Islet precursor cell (in vitro differentiated cells): ENCODE data around the gene ELFN1.

Source experiments
- DNase-seq: peaks from one replicate; pipeline ENCODE4 v3.0.0-alpha.2; 2018

ELFN1 gene

DNA sequence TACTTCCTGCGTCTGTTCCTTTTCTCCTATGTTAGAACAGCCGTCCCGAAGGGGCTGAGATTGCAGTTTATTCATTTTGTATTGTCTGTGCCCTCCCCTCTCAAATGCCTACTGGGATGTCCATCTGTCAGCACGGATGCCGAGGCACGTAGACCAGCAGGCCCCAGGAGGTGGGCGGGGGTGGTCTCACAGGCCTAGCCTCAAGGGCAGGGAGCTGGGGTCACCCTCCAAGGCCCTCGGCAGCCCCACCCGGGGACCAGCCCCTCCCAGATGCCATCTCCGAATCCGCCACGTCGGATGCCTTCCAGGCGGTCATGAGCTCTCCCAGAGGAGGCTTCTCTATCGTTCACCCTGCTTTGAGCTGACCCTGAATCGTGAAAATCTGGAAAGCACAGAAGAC is 59.7 kb downstream of the ELFN1 start:
- no peak for DNase-seq

DNA sequence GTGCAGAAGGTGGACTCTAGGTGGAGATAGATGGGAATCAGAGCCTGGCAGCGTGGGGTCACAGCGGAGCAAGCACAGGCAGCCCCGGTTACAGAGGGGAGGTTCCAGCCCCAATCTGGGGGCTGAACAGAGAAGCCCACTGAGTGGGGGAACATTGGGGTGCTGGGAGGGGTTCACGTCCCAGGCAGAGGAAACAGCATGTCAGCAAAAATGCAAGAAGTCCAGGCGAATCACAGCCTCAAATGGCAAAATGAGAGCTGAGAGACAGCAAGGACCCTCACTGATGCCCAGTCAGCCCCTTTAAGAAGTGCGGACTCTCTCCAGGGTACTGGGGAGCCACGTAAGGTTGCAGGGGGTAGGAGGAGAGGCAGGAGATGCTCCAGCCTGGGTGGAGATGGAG is 62.0 kb downstream of the ELFN1 start:
- DNase-seq, result no peak

DNA sequence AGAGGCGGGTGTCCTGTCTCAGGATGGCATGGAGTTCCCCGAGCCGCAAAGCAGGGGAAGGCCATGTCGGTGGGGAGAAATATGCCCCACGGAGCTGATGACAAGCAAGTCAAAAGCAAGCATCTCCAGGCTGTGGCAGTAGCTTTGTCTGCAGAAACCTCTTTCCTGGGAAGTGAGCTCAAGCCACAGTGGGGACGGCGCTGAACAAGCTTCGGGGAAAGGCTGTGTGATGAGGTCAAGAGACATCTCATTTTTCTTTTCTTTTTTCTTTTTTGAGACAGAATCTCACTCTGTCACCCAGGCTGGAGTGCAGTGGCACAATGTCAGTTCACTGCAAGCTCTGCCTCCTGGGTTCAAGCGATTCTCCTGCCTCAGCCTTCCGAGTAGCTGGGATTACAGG is 62.6 kb downstream of the ELFN1 start:
- no peak for DNase-seq

DNA sequence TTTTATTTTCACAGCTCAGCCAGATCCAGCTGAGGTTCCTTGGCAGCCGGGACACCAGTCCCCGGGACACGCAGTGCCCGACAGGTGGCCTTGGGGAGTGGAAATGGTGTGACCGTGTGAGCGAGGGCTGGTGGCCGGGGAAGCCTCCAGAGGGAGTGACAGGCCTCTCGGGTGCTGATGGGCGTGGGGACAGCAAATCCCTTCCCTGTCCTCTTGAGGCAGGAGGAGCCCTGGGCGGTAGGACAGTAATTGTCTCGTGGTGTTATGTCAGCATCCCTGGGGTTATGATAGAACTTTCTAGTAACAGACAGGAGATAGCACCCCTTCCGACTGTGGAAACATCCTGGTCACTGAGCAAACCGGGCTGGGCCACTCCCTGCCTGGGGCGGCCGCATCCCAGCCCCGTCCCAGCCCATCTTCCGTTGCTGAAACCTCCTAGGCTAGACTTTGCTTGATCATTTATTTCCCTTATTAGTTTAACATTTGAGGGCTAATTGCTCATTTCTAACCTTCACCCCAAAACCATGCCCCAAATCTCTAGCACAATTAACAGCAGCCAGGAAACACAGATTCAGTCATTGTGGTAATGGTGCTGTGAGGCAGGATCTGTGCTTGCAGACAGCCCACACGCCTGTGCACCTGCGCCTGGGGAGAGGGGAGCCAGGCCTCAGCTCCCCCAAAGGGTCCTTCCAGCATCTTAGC is 63.3 kb downstream of the ELFN1 start:
- DNase-seq, result no peak

DNA sequence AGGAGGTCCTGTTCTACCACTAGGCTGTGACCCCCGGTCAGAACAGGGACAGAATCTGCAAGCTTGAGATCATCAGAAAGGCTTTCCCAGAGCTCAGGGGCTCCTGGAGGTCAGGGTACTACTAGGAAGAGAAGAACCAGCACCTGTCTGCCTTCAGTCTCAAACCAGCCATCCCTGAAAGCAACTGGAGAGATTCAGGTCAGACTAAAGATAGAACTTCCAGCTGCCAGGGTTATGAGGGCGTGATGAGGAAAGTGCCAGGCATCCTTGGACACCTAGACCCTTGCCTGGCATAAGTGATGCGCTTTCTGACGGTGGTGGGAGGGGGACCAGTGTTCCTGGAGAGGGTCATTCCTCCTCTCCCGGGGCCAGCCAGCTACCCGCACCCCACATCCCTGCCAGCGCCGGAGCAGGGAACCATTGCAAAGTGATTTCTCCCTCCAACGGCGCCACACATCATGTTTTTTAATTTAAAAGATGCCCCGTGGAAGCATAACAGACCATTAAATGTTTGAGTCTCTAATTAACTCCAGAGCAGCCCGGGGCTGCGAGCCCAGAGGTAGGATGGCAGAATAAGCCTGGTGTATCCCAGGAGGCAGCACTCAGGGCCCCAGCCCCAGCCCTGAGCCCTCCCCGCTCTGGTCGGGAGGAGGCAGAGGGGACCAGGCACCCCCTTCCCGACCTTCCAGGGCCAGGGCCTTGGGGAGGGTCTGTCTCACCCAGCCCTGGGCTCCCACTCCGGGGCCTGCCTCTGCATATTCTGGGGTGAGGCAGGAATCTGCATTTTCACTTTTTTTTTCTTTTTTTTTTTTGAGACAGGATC is 64.0 kb downstream of the ELFN1 start:
- DNase-seq, result no peak

DNA sequence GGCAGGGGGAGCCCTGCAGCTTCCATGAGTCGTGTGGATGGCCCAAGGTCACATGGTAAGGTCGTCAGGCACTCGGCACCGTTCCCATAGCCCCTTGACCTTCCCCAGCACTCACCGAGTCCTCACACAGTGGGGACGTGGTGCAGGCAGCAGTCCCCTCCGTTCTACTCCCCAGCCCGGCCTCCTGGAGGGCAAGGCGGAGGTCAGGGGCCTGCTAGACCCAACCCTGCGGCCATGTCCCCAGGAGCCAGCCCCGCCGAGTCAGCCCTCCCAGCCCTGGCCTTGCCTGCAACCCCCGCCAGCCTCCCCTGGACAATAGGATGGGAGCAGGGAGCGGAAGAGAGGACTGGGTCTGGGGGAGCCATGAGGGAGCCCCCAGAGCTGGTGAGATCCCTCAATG is 65.2 kb downstream of the ELFN1 start:
- no peak for DNase-seq

DNA sequence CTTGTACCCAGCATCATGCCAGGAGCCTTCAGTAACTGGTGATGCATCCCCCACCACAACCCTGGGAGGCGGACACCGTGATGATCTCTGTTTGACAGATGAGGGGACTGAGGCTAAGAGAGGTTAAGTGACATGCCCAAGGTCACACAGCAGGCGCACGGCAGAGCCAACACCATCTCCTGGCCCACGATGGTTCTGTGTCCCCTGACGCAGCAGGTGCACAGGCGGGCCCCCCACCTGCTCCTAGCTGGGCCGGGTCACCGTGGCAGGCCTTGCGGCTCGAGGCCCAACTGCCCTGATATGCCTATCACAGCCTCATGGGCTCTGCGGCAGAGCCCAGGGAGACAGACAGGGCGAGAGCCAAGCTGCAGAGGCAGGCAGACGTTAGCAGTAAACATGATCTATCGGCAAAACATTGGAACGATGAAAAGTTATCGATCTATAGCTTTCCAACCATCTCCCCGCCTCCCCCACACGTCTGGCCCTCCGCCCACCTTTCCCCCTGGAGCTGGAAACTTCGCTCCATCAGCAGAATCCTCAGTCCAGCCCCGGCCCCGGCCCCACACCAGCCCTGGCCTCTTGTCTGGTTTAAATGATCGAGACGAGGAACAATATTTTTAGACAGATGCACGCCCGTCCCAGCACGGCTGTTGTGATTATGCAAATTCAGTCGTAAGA is 65.9 kb downstream of the ELFN1 start:
- DNase-seq, result no peak

DNA sequence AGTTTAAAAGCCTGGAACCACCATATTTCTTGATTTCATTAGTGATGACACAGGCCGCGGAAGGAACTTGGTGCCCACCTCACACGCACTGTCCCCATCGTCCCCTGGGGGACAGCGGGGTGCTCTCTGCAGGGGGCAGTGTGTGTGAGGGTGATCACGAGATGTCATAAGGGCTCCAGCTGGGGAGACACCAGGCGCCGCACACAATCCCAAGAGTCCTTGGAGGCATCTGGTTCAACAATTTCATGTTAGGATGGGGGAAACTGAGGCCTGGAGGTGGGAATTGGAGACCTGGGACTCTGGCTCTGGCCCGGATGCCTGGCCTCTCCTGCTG is 66.4 kb downstream of the ELFN1 start:
- DNase-seq, result no peak

DNA sequence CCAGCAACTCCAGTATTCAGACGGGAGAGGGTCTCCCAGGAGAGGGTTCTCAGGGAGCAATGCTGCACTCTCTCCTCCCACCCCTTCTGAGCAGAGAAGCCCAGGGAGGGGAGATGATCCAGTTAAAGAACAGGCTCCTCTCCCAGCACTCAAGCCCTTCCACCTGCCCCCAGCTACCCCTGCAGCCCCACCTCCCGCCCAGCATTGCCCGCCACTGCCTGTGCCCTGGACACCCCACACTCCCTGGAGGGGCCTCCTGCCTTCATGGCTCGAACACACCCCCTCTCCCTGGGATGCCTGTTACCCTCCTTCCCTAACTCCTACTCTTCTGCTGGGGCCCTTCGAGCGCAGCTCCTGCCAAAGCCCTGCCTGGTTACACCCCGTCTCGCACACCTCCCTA is 66.8 kb downstream of the ELFN1 start:
- no peak for DNase-seq

DNA sequence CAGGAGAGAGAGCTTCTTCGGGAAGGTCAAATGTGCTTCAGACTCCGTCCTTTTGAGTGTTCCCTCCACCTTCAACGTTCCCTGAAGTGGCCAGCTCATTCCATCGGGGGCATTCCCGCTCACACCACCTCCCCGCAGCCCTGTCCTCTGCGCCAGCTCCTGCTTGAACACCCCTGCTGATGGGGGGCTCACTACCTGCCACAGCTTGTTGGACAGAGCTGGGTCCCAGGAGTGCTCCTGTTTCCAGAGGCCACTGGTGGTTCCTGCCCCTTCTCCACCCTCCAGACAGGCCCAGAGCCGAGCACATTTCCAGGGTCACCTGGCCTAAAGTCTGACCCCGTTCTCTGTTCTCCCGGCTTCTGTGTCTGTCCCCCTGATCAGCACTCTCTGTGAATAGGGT is 67.4 kb downstream of the ELFN1 start:
- DNase-seq, result no peak

DNA sequence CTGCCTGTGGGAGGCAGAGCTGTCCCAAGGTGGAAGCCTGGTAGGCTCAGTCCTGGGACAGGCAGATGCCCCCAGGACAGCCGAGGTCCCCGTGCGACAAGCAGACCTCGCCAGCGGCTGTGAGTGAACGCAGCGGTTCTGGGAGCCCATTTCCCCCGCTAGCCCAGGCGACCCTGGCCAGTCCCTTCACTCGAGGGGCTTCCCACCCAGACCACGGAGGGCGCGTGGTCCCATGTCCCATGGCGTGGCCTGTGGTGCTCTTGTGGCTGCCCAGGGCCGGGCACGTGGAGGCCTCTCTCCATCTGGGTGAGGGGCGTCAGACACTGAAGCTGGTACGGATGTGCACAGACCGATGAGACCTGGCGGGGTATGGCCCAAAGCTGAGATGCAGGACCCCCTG is 67.9 kb downstream of the ELFN1 start:
- DNase-seq, result no peak

DNA sequence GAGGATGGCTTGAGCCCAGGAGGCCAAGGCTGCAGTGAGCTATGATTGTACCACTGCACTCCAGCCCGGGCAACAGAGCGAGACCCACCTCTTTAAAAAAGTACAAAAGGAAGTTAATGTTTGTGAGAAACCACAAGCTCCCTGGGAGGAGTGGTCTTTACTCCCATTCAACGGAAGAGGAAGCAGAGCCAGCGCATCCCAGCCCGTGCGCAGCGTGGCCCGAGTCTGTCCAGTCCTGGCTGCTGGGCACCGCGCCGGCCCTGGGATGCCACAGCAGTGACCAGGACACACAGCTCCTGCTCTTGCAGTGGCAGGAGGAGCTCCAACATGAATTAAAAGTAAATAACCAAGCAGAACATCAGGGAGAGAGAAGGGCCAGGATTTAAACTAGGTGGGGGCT is 68.4 kb downstream of the ELFN1 start:
- DNase-seq, result no peak

DNA sequence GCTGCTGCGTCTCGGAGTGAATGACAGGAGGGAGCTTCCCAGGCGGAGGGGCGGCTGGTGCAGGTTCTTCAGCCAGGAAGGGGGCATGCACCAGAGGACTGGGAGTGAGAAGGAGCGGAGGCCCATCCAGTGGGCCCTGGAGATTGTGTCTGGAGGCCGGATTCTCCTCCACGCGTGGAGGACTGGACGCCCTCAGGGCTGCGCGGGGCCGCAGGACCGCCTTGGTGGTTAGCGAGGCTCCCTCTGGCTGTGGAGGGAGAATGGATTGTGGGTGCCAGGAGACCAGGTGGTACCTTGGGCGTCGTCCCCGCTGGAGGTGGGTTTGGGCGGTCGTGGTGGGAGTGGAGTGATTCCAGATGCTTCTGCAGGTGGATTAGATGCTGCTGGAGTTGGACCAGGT is 68.9 kb downstream of the ELFN1 start:
- DNase-seq, result no peak

DNA sequence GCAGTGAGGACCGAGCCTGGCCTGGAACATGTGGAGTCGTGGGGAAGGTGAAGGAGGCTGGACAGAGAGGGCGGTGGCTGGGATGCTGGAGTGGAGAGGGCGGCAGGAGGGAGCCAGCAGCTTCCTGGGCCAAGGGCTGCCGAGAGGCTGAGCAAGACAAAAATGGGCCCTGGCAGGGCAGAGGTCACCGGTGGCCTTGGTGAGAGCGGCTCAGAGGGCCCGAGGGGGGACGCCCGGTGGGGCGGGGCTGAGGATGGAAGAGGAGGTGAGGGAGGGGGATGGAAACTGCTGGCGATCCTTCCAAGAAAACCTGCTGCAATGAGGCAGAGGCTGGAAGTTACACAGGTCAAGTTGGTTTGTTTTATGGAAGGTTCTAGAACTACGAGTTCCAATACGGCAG is 69.5 kb downstream of the ELFN1 start:
- DNase-seq, result no peak

DNA sequence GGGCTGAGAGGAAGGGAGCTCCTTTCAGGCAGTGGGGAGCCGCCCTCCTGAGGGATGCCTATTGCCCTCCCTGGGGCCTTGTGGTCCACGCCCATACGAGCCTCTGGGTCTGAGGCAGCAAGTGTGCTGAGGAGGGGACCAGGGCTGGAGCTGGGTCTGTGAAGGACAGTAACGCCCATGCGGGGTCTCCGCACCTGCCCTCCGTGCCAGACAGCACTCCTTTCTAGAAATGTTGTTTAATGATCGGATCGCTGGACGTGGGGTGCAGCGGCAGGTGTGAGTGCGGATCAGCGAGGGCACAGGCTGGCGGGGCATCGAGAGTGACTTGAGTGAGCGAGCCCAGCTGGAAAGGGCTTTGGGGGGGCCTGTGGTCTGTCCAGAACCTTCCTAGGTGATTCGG is 70.1 kb downstream of the ELFN1 start:
- no peak for DNase-seq

DNA sequence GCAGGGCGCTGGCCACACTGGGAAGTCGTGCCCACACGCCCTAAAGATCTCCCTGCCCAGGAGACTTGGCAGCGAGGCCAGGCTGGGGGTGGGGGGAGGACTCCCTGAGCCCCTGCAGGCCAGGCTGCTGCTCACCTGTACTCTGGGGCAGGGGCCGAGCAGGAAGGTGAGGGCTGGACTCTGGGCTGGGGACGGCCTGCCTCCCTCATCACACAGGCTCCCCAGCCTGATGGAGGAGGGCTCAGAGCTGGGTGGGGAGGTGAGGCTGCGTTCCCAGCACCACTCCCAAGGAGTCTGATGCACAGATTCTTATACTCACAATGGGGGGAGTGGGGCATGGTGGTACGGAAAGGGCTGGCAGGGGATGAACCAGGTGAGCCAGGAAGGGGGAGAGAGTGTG is 71.2 kb downstream of the ELFN1 start:
- DNase-seq, result no peak

DNA sequence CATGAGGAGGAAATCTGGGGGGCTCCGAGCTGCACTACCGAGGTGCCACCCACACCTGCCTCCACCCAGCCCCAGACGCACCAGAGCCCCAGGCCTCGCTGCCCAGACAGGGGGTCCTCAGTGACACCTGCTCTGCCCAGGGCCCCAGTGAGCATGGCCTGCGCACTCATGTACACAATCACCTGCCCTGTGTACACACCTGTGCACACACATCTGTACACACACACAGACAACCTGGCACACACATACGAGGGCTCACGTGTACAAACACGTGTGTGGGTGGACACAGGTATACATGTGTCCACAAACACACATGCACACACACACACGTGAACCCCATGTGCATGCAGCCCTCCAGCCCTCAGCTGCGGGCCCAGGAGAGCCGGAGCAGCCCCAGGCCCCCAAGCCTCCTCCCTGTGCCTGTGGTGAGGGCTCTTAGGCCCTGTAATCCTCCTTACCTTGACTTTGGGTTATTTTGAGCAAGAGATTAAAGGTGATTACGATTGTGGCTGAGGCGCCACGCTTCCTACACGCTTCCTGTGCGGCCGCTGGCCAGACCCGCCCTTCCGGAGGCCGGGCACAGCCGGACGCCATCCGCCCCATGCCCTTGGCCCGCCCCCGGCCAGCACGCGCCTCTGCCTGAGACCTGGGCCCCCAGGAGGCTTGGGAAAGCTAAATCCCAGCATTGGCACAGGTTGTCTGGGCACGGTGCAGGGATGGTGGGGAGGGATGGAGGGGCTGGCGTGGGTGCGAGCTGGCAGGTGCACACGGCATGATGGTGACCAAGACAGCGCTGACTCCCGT is 71.9 kb downstream of the ELFN1 start:
- no peak for DNase-seq

DNA sequence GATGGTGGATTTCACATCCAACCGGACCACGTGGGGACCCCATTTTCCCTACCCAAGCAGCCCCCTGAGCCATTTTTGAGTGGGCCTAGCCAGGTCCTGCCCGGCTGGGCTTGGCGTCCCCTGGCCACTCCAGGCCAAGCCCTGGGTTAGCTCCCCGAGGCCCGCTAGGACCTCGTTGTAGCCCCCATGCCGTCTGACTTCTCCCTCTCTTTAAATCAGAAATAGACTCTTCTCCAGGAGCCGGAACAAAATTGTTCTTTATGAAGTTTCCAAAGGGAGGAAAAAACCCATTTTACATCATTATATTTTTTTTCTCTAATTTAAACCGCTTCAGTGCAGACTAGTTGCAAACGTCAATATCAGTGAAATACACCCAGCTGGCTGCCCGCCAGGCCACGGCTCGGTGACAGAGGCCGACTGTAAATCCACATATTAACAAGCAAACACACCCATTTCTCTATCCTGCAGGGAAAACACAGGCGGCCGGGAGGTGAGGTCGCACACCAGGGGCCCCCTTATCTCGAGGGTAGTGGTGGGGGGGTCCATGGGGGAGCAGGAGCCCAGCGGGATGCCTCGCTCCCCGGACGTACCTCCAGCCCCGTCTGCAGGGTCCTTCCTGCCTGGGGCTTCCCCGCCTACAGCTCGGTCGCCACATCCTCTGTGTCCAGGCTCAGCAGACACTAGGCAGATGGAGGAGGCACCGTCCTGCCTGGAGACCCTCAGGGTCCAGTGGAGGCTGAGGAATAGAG is 72.7 kb downstream of the ELFN1 start:
- DNase-seq, result no peak

DNA sequence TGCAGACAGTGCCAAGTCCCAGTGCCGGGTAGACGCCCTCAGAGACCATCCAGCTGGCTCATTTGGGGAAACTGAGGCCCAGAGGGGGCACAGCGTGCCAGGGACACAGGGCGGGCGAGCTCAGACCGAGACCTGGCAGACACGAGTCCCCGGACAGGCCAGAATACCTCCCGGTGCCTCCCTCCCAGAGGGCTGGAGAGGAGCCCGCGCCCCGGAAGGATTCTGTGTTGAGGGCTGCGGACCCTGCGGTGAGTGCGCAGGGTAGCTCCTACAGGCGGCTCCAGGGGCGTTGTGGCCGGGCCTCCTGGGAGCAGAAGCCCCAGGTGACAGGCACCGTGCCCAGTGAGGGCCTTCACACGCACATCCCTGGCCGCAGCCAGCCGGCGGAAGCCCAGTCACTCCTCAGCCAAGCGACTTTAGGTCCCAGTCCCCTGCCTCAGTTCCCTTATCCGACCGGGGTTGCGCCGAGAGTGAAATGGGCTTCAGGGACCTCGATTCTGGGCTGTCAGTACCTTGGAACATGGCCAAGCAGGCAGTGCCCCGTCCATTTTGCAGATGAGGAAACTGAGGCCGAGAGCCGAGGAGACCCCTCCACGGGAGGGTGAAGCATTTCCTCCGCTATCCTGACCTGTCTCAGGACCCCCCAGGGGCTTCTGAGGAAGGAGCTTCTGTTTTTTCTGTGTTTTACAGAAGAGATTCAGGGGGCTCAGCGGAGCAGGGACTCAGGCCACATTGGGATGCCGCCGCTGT is 73.6 kb downstream of the ELFN1 start:
- no peak for DNase-seq

DNA sequence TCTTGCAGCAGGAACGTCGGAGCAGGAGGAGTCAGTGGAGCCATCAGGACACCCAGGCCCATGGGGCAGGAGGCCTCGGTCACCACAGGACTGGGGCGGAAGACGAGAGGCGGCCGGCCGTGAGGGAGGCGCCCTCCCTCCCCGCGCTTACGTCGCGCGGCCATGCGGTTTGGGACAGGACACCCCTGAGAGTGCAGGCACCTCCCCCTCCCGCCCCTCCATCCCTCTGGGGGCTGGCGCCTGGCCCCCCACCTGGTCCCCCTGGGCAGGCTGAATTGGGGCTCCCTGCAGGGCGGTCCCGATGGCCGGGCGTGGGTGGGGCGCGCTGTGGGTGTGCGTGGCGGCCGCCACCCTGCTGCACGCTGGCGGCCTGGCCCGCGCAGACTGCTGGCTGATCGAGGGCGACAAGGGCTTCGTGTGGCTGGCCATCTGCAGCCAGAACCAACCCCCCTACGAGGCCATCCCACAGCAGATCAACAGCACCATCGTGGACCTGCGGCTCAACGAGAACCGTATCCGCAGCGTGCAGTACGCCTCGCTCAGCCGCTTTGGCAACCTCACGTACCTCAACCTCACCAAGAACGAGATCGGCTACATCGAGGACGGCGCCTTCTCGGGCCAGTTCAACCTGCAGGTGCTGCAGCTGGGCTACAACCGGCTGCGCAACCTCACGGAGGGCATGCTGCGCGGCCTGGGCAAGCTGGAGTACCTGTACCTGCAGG is 74.4 kb downstream of the ELFN1 start:
- no peak for DNase-seq

DNA sequence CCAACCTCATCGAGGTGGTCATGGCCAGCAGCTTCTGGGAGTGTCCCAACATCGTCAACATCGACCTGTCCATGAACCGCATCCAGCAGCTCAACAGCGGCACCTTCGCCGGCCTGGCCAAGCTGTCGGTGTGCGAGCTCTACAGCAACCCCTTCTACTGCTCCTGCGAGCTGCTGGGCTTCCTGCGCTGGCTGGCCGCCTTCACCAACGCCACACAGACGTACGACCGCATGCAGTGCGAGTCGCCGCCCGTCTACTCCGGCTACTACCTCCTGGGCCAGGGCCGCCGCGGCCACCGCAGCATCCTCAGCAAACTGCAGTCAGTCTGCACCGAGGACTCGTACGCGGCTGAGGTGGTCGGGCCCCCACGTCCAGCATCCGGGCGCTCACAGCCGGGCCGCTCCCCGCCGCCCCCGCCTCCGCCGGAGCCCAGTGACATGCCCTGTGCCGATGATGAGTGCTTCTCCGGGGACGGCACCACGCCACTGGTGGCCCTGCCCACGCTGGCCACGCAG is 75.0 kb downstream of the ELFN1 start:
- no peak for DNase-seq
